Measurements from ENCODE around the gene FBN2.

Gene FBN2

DNA sequence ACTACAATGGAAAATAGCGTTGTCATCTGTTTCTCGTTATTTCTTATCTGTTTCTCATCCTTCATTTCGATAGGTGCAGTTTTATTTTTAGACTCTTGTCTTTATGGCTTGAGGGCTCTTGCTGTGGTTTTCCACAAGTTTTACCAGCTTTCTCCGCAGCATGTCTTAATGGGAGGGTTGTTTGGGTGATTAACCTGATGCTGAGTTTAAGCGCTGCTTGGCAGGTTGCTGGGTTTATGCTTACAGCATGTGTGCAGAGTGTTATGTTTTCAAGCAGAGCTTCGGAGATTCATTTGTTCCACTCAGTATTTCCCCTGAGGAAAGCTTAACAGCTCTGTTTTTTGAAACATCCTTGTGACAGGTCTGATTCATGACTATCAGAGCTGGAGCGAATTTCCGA is 300.5 kb downstream of the FBN2 start:
- H3K27me3 ChIP-seq (ENCODE audit: control insufficient read depth, insufficient read depth, low read length), result no peaks in the 10 kb centered on the region
- no peak overlapping the region for H3K4me3 ChIP-seq (ENCODE audit: low read length)
- no peaks in the 10 kb centered on the region for H3K36me3 ChIP-seq (ENCODE audit: insufficient read depth, low read length)
- H3K4me2 ChIP-seq (ENCODE audit: low read length), result no peak overlapping the region
- no peak overlapping the region for H3K9ac ChIP-seq (ENCODE audit: low read depth, low read length)
- H3K4me1 ChIP-seq (ENCODE audit: control insufficient read depth, insufficient read depth, low read length), result peaks cover 23% of the 10 kb centered on the region
- H3K9me3 ChIP-seq (replicated peaks; ENCODE audit: low read length), result no peaks in the 10 kb centered on the region

DNA sequence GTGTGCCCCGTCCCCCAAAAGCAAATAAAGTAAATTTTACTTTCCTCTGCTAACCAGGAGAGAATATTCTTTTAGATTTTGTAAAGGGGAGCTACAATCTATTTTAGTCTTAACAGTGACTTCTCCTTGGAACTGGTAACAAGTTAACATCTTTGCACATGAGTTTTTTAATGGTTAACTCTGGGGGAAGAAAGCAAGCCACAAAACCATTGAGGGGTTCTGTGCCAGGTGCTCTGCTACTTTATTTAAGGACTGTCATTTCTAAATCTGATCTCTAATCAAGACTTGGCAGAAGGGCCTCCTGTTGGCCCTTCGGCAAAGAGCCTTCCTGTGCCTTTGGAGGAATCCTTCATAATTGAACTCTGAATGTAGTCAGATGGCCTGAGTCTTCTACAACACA is 301.0 kb downstream of the FBN2 start:
- Histone ChIP-seq H3K36me3 (ENCODE audit: insufficient read depth, low read length) (no peaks in the 10 kb centered on the region), H3K4me2 (ENCODE audit: low read length) (no peak overlapping the region), H3K4me3 (ENCODE audit: low read length) (no peak overlapping the region), H3K27me3 (ENCODE audit: control insufficient read depth, insufficient read depth, low read length) (no peaks in the 10 kb centered on the region), H3K9ac (ENCODE audit: low read depth, low read length) (no peak overlapping the region), H3K4me1 (ENCODE audit: control insufficient read depth, insufficient read depth, low read length) (peaks cover 20% of the 10 kb centered on the region), H3K9me3 (replicated peaks; ENCODE audit: low read length) (no peaks in the 10 kb centered on the region)

GRCh38 chr5:128236334-128236733 is 301.7 kb downstream of the FBN2 start:
- Histone ChIP-seq H3K4me1 (ENCODE audit: control insufficient read depth, insufficient read depth, low read length) (peaks cover 14% of the 10 kb centered on the region), H3K9me3 (replicated peaks; ENCODE audit: low read length) (no peaks in the 10 kb centered on the region), H3K4me3 (ENCODE audit: low read length) (no peak overlapping the region), H3K9ac (ENCODE audit: low read depth, low read length) (no peak overlapping the region), H3K27me3 (ENCODE audit: control insufficient read depth, insufficient read depth, low read length) (no peaks in the 10 kb centered on the region), H3K36me3 (ENCODE audit: insufficient read depth, low read length) (no peaks in the 10 kb centered on the region), H3K4me2 (ENCODE audit: low read length) (no peak overlapping the region)

DNA sequence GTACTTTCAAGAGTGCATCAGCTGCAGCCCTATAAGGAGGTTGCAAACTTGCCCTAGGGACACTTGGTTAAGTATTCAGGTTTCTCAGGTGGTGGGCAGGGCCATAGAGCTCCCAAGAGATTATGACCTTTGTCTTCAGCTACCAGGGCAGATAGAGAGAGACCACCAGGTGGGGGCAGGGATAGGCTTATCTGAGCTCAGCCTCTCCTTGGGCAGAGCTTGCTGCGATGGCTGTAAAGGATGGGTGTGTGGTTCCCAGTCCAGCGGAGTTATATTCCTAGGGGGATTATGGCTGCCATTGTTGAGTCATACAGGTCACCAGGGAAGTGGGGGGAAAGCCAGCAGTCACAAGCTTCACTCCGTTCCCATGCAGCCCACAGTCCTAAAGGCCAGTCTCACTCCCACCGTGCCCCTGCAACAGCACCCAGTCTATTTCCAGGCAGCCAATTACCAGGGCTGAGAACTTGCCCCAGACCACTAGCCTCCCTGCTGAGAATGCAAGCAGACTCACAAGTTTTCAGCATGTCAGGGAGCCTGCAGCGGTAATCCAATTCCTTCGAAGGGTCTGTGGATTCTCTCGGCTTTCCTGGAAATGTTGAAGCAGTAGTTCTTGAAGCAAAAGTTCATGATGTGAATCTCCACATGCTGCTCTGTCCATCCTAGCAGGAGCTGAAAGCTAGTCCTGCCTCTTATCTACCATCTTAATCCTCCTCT is 303.0 kb downstream of the FBN2 start:
- Histone ChIP-seq H3K4me3 (ENCODE audit: low read length) (no peak overlapping the region), H3K9me3 (replicated peaks; ENCODE audit: low read length) (no peaks in the 10 kb centered on the region), H3K9ac (ENCODE audit: low read depth, low read length) (no peak overlapping the region), H3K4me1 (ENCODE audit: control insufficient read depth, insufficient read depth, low read length) (peaks cover 2% of the 10 kb centered on the region), H3K36me3 (ENCODE audit: insufficient read depth, low read length) (no peaks in the 10 kb centered on the region), H3K27me3 (ENCODE audit: control insufficient read depth, insufficient read depth, low read length) (no peaks in the 10 kb centered on the region), H3K4me2 (ENCODE audit: low read length) (no peak overlapping the region)

DNA sequence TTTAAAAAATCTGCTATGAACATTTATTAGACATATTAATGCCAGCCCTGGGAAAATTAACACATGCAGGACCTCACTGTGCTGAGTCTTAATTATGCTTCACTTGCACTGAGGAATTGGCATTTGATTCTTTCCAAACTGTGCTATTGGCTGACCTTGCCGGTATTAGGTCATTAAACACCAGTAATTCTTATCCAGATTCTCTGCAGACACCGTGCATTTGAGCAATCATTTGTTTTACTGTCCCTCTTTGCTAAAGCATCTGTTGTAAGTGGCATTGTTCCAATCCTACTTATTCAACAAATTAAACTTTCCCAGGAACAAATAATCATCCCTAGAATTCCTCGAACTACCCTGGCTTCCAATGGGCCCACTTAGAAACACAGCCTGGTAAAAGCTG is 309.5 kb downstream of the FBN2 start:
- no peaks in the 10 kb centered on the region for H3K36me3 ChIP-seq (ENCODE audit: insufficient read depth, low read length)
- H3K4me1 ChIP-seq (ENCODE audit: control insufficient read depth, insufficient read depth, low read length), result peaks cover 27% of the 10 kb centered on the region

GRCh38 chr5:128228008-128228407 is 310.0 kb downstream of the FBN2 start:
- peak overlapping the region; percentile 30 for H3K4me2 ChIP-seq (ENCODE audit: low read length)
- no peak overlapping the region for H3K9ac ChIP-seq (ENCODE audit: low read depth, low read length)
- H3K4me3 ChIP-seq (ENCODE audit: low read length), result no peak overlapping the region
- no peaks in the 10 kb centered on the region for H3K9me3 ChIP-seq (replicated peaks; ENCODE audit: low read length)
- H3K4me1 ChIP-seq (ENCODE audit: control insufficient read depth, insufficient read depth, low read length), result peaks cover 27% of the 10 kb centered on the region
- H3K27me3 ChIP-seq (ENCODE audit: control insufficient read depth, insufficient read depth, low read length), result no peaks in the 10 kb centered on the region
- H3K36me3 ChIP-seq (ENCODE audit: insufficient read depth, low read length), result no peaks in the 10 kb centered on the region

More for the DNA sequence above, 309.5 kb downstream of the FBN2 start:
- Histone ChIP-seq H3K27me3 (ENCODE audit: control insufficient read depth, insufficient read depth, low read length) (no peaks in the 10 kb centered on the region), H3K4me3 (ENCODE audit: low read length) (no peak overlapping the region), H3K4me2 (ENCODE audit: low read length) (peak overlapping the region; percentile 30), H3K9me3 (replicated peaks; ENCODE audit: low read length) (no peaks in the 10 kb centered on the region), H3K9ac (ENCODE audit: low read depth, low read length) (no peak overlapping the region)

DNA sequence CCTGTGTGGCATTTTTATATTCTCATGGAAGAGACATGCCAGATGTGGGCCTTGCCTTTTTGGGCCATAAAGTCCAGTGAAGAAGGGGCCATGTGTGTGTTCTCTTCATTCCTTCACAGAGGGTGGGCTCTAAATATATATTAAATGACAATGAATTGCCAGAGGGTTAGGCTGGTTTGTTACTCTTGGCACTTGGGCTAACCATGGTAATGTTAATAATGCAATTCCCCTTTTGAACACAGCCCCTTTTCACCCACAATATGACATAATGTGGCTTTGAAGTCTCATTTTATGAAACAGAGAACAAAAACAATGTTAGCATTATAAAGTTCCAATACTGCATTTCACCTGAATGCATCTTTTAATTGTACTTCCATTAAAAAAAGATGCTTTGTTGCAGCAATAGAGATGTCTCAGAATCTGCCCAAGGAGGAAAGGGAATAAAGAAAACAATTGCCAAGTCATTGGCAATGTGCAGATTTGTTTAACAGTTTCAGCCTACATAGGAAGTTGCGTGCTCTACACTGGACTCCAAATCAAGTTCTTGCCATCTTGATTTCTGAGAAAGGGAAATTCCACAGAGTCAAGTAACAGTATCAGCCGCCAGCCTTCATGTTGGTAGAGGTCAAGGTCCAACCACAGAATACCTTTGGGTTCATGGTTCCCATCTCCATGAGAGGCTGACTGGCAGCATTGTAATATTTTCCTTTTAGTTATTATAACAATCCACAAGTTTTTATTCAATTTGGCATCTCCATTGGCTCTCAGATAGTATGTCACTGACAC is 312.6 kb downstream of the FBN2 start:
- no peaks in the 10 kb centered on the region for H3K36me3 ChIP-seq (ENCODE audit: insufficient read depth, low read length)
- H3K9ac ChIP-seq (ENCODE audit: low read depth, low read length), result no peak overlapping the region
- H3K4me3 ChIP-seq (ENCODE audit: low read length), result no peak overlapping the region
- H3K27me3 ChIP-seq (ENCODE audit: control insufficient read depth, insufficient read depth, low read length), result no peaks in the 10 kb centered on the region
- no peaks in the 10 kb centered on the region for H3K9me3 ChIP-seq (replicated peaks; ENCODE audit: low read length)
- H3K4me2 ChIP-seq (ENCODE audit: low read length), result no peak overlapping the region
- peaks cover 27% of the 10 kb centered on the region for H3K4me1 ChIP-seq (ENCODE audit: control insufficient read depth, insufficient read depth, low read length)

DNA sequence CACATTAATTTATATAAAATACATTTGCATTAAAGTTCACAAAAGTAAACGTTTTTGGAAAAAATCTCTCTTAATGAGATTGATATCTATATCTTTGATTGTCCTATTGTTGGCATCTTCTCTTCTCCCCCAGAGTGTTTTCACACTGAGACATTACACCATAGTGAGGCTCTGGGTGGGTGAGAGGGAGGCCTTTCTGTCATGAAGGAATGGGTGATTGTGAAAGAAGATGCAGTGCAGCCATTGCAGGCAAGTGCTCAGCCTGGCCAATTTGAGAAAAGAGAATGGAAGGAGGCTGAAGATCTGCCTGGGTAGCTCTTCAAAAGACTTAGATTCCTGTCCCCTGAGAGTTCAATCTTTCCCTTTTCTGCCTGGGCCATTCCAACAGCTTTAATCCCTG is 313.7 kb downstream of the FBN2 start:
- Histone ChIP-seq H3K9me3 (replicated peaks; ENCODE audit: low read length) (no peaks in the 10 kb centered on the region), H3K9ac (ENCODE audit: low read depth, low read length) (no peak overlapping the region), H3K4me2 (ENCODE audit: low read length) (no peak overlapping the region), H3K4me3 (ENCODE audit: low read length) (no peak overlapping the region), H3K36me3 (ENCODE audit: insufficient read depth, low read length) (no peaks in the 10 kb centered on the region), H3K27me3 (ENCODE audit: control insufficient read depth, insufficient read depth, low read length) (no peaks in the 10 kb centered on the region), H3K4me1 (ENCODE audit: control insufficient read depth, insufficient read depth, low read length) (peaks cover 27% of the 10 kb centered on the region)

DNA sequence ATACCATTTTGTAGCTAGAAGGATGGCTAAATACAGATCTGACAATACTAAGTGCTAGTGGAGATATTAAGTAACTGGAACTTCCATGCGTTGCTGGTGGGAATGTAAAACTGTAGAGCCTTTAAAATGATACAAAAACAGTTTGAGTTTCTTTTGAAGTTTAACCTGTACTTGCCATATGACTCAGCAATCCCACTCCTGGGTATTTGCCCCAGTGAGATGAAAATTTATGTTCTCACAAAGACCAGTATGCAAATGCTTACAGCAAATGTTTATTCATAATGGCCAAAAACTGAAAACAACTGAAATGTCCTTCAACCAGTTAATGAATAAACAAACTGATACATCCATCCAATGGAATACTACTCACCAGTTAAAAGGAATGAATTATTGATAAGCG is 317.2 kb downstream of the FBN2 start:
- no peaks in the 10 kb centered on the region for H3K36me3 ChIP-seq (ENCODE audit: insufficient read depth, low read length)
- H3K4me3 ChIP-seq (ENCODE audit: low read length), result no peak overlapping the region
- no peak overlapping the region for H3K4me2 ChIP-seq (ENCODE audit: low read length)
- H3K9me3 ChIP-seq (replicated peaks; ENCODE audit: low read length), result no peaks in the 10 kb centered on the region
- no peak overlapping the region for H3K9ac ChIP-seq (ENCODE audit: low read depth, low read length)
- no peaks in the 10 kb centered on the region for H3K27me3 ChIP-seq (ENCODE audit: control insufficient read depth, insufficient read depth, low read length)
- peaks cover 18% of the 10 kb centered on the region for H3K4me1 ChIP-seq (ENCODE audit: control insufficient read depth, insufficient read depth, low read length)

DNA sequence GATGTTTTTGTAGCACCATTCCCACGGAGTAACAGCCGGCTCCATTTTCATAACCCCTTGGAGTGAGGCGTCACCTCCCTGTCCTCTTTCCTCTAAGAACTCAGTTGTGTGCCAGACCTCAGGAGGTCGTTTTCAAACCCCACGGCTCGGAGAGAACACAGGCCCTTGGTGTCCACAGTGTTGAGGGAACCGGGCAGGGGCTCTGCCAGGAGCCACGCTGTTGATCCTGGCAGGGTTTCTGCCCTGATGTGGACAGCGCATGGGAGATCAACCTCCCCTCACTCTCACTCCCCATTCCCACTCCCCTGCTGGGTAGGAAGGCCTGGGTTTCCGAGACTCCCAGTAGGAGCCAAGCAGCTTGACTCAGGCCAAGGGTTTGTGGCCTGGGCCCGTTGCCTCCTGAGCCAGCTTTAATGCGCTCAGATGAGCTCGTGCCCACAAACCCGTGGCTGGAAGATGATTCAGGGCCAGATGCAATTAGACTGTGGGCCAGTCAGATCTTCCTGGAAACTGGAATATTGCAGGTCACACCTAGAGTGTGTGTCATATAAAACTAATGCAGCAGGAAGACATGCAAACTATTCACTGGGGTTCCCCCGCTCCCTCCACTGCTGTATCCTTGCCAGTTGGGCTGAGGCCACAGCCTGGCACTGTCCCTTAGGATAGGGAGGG is 321.0 kb downstream of the FBN2 start:
- H3K9ac ChIP-seq (ENCODE audit: low read depth, low read length), result peak overlapping the region; percentile 39
- H3K4me3 ChIP-seq (ENCODE audit: low read length), result no peak overlapping the region
- no peak overlapping the region for H3K4me2 ChIP-seq (ENCODE audit: low read length)

GRCh38 chr5:128216285-128216684 is 321.8 kb downstream of the FBN2 start:
- no peaks in the 10 kb centered on the region for H3K9me3 ChIP-seq (replicated peaks; ENCODE audit: low read length)
- no peaks in the 10 kb centered on the region for H3K36me3 ChIP-seq (ENCODE audit: insufficient read depth, low read length)
- peaks cover 13% of the 10 kb centered on the region for H3K4me1 ChIP-seq (ENCODE audit: control insufficient read depth, insufficient read depth, low read length)
- no peaks in the 10 kb centered on the region for H3K27me3 ChIP-seq (ENCODE audit: control insufficient read depth, insufficient read depth, low read length)
- no peak overlapping the region for H3K4me2 ChIP-seq (ENCODE audit: low read length)
- no peak overlapping the region for H3K4me3 ChIP-seq (ENCODE audit: low read length)
- H3K9ac ChIP-seq (ENCODE audit: low read depth, low read length), result no peak overlapping the region

More for the DNA sequence above, 321.0 kb downstream of the FBN2 start:
- Histone ChIP-seq H3K36me3 (ENCODE audit: insufficient read depth, low read length) (no peaks in the 10 kb centered on the region), H3K27me3 (ENCODE audit: control insufficient read depth, insufficient read depth, low read length) (no peaks in the 10 kb centered on the region), H3K9me3 (replicated peaks; ENCODE audit: low read length) (no peaks in the 10 kb centered on the region), H3K4me1 (ENCODE audit: control insufficient read depth, insufficient read depth, low read length) (peaks cover 13% of the 10 kb centered on the region)

Data from skeletal muscle satellite cell (primary cell).